IMR-90 (cell line): ENCODE results near the gene C10orf90. TPM values are rescaled to one million over a fixed set of nuclear protein-coding genes. Genes with fewer than 3 reads are reported as not detected.

Experiments
- ATAC-seq: fragments of 200-7000 bp; cut with Tn5 transposase; 2 replicates; pipeline ENCODE4 v1.9.1; 2020; ENCODE audit warnings: low read depth, mild to moderate bottlenecking, moderate library complexity
- BruUV-seq: library from RNA; stranded (reverse); fragments of 400-500 nt; replicated peaks from 2 replicates; lab custom pipeline; 2021; lab: Mats Ljungman, UMichigan
- CTCF ChIA-PET: fragments of 300-600 bp; formaldehyde crosslinking; extraction: SDS; loops from one replicate; lab custom pipeline; 2021; ENCODE audit warnings: antibody characterized with exemption; lab: Yijun Ruan, JAX
- POLR2A ChIA-PET: fragments of 300-600 bp; sonication (Branson Sonifier 250); formaldehyde crosslinking; loops from one replicate; lab custom pipeline; 2022; ENCODE audit warnings: antibody characterized with exemption; ENCODE audit not compliant: unreplicated experiment; lab: Charles Lee
- DNase-seq: peaks from one replicate; pipeline ENCODE4 v3.0.0; 2013
- H2AFZ ChIP-seq: replicated peaks from 2 replicates; pipeline ENCODE3; 2013; ENCODE audit warnings: low read length, mild to moderate bottlenecking; ENCODE audit not compliant: poor library complexity
- H2AK5ac ChIP-seq: 2 replicates; pipeline ENCODE4 v1.6.1; 2013; ENCODE audit warnings: low read depth, low read length, inconsistent platforms
- H2AK9ac ChIP-seq: replicated peaks from 2 replicates; pipeline ENCODE3; 2013; ENCODE audit warnings: mild to moderate bottlenecking, low read depth, low read length, moderate library complexity; ENCODE audit not compliant: poor library complexity
- H2BK120ac ChIP-seq: 2 replicates; pipeline ENCODE4 v1.6.1; 2013; ENCODE audit warnings: low read depth, low read length, inconsistent platforms
- H2BK15ac ChIP-seq: 3 replicates; pipeline ENCODE4 v1.6.1; 2013; ENCODE audit warnings: low read depth, low read length, inconsistent platforms
- H2BK20ac ChIP-seq: 2 replicates; pipeline ENCODE4 v1.6.1; 2013; ENCODE audit warnings: low read depth, mild to moderate bottlenecking, inconsistent platforms, low read length, moderate library complexity
- H2BK5ac ChIP-seq: 2 replicates; pipeline ENCODE4 v1.6.1; 2013; ENCODE audit warnings: mild to moderate bottlenecking, low read depth, low read length, inconsistent platforms; ENCODE audit not compliant: poor library complexity, severe bottlenecking
- H3K14ac ChIP-seq: replicated peaks from 2 replicates; pipeline ENCODE4 v1.6.1; 2013; ENCODE audit warnings: low read depth, low read length, inconsistent platforms
- H3K18ac ChIP-seq: 2 replicates; pipeline ENCODE4 v1.6.1; 2013; ENCODE audit warnings: low read depth, low read length, control low read depth
- H3K23ac ChIP-seq: 2 replicates; pipeline ENCODE4 v1.6.1; 2013; ENCODE audit warnings: low read depth, low read length, inconsistent platforms
- H3K27ac ChIP-seq: 2 replicates; pipeline ENCODE4 v1.5.1; 2013; ENCODE audit warnings: mild to moderate bottlenecking, control low read depth, low read length; ENCODE audit not compliant: insufficient read depth
- H3K27me3 ChIP-seq: 2 replicates; pipeline ENCODE4 v1.6.1; 2013; ENCODE audit warnings: low read length; ENCODE audit not compliant: control insufficient read depth, insufficient read depth
- H3K36me3 ChIP-seq: 2 replicates; pipeline ENCODE4 v1.6.1; 2013; ENCODE audit warnings: low read length, mixed read lengths; ENCODE audit not compliant: control insufficient read depth, insufficient read depth
- H3K4ac ChIP-seq: 2 replicates; pipeline ENCODE4 v1.6.1; 2013; ENCODE audit warnings: low read depth, low read length, inconsistent platforms
- H3K4me1 ChIP-seq: 2 replicates; pipeline ENCODE4 v1.6.1; 2013; ENCODE audit warnings: low read length, mixed read lengths; ENCODE audit not compliant: control insufficient read depth, insufficient read depth
- H3K4me2 ChIP-seq: 2 replicates; pipeline ENCODE4 v1.6.1; 2013; ENCODE audit warnings: low read depth, mild to moderate bottlenecking, control low read depth, low read length, moderate library complexity
- H3K4me3 ChIP-seq: 2 replicates; pipeline ENCODE4 v1.5.1; 2013; ENCODE audit warnings: low read depth, mild to moderate bottlenecking, control low read depth, low read length, moderate library complexity; ENCODE audit not compliant: insufficient read depth
- H3K56ac ChIP-seq: 2 replicates; pipeline ENCODE4 v1.6.1; 2013; ENCODE audit warnings: low read length, inconsistent platforms; ENCODE audit not compliant: insufficient read depth; ENCODE audit errors: extremely low read depth
- H3K79me1 ChIP-seq, 2 experiments: 2 replicates each; pipeline ENCODE4 v1.6.1; 2013; ENCODE audit warnings: low read length in 2 of 2, inconsistent platforms in 1 of 2, low read depth in 1 of 2
- H3K9ac ChIP-seq: 2 replicates; pipeline ENCODE4 v1.6.1; 2013; ENCODE audit warnings: low read depth, low read length, control low read depth
- H3K9me1 ChIP-seq: 2 replicates; pipeline ENCODE4 v1.6.1; 2013; ENCODE audit warnings: low read length, inconsistent platforms; ENCODE audit not compliant: insufficient read depth
- H3K9me3 ChIP-seq: 2 replicates; pipeline ENCODE4 v1.6.1; 2013; ENCODE audit warnings: low read length; ENCODE audit not compliant: control insufficient read depth, insufficient read depth
- H4K20me1 ChIP-seq: 2 replicates; pipeline ENCODE4 v1.6.1; 2013; ENCODE audit warnings: low read length, inconsistent platforms; ENCODE audit not compliant: insufficient read depth
- H4K5ac ChIP-seq: 2 replicates; pipeline ENCODE4 v1.6.1; 2013; ENCODE audit warnings: mild to moderate bottlenecking, low read depth, low read length, control low read depth
- H4K8ac ChIP-seq, 2 experiments: 2 replicates each; pipeline ENCODE4 v1.6.1; 2013; ENCODE audit warnings: low read depth in 2 of 2, low read length in 2 of 2, control low read depth in 1 of 2, inconsistent platforms in 1 of 2
- H4K91ac ChIP-seq: 2 replicates; pipeline ENCODE4 v1.6.1; 2013; ENCODE audit warnings: low read depth, low read length, inconsistent platforms; ENCODE audit not compliant: insufficient read depth
- BHLHE40 ChIP-seq: fragments of 150-350 bp; IDR thresholded peaks from 2 replicates; pipeline ENCODE4 v1.6.1; 2016; ENCODE audit warnings: mild to moderate bottlenecking, low read depth, low read length
- CHD1 ChIP-seq: IDR thresholded peaks from 2 replicates; pipeline ENCODE4 v1.6.1; 2012; ENCODE audit warnings: low read depth, low read length, improper control_type of control experiment
- FOS ChIP-seq: fragments of 150-350 bp; IDR thresholded peaks from 2 replicates; pipeline ENCODE4 v1.6.1; 2016; ENCODE audit warnings: low read depth, low read length
- MXI1 ChIP-seq: IDR thresholded peaks from 2 replicates; pipeline ENCODE4 v1.6.1; 2012; ENCODE audit warnings: low read depth, mild to moderate bottlenecking, low read length, moderate library complexity, borderline replicate concordance
- NFE2L2 ChIP-seq: fragments of 150-350 bp; IDR thresholded peaks from 2 replicates; pipeline ENCODE4 v1.6.1; 2016; ENCODE audit warnings: low read depth, mild to moderate bottlenecking, low read length
- RAD21 ChIP-seq: IDR thresholded peaks from 2 replicates; pipeline ENCODE4 v1.6.1; 2012; ENCODE audit warnings: low read length, improper control_type of control experiment
- WGBS, 2 experiments: methylation state at CpG; one replicate each; pipeline versions ENCODE4 v1.1.5 to v1.1.7; 2013; ENCODE audit warnings: missing lambda C conversion rate in 2 of 2; ENCODE audit not compliant: insufficient read length in 1 of 2; ENCODE audit errors: extremely low coverage in 2 of 2; 5-methylcytosine and 5-hydroxymethylcytosine counted together
- dilution Hi-C: fragments of 300-500 bp; cut with HindIII; formaldehyde crosslinking; loops from one replicate; pipeline ENCODE4 v1.14.3; 2018; ENCODE audit warnings: low sequenced_read_pairs; ENCODE audit not compliant: unreplicated experiment
- in situ Hi-C: fragments of 300-500 bp; cut with MboI; formaldehyde crosslinking; loops from 3 replicates; pipeline ENCODE4 v1.14.3; 2019; ENCODE audit warnings: low sequenced_read_pairs, inconsistent platforms, mixed read lengths
- intact Hi-C: fragments of 100-400 bp; cut with micrococcal nuclease; formaldehyde crosslinking; loops from 2 replicates; pipeline ENCODE4 v1.10.0; 2022
- polyA plus RNA-seq, 3 experiments: library from polyadenylated mRNA; depleted of rRNA; stranded (reverse); fragments of >200 nt; gene quantifications; 2 replicates each; pipeline ENCODE4 v1.2.3, GENCODE V29; 2012; ENCODE audit warnings: low replicate concordance in 1 of 3
- total RNA-seq: library from RNA; depleted of rRNA; stranded (reverse); fragments of >200 nt; gene quantifications from 2 replicates; pipeline ENCODE4 v1.2.3, GENCODE V29; 2012

C10orf90 gene
- total and polyA plus RNA-seq, 2 of the 4 experiments (the other 2 are of a cell fraction), result 0.05 to 0.18 TPM

GRCh38 chr10:126667568-126667967 lies 2.9 kb downstream of the C10orf90 start:
- in situ Hi-C loops, result no loop called here
- H4K5ac ChIP-seq, result no peak overlapping the region
- H3K4me2 ChIP-seq, result no peak overlapping the region
- ATAC-seq, result no peak
- H3K9ac ChIP-seq, result no peak overlapping the region
- H3K18ac ChIP-seq, result no peak overlapping the region
- H4K91ac ChIP-seq, result no peak overlapping the region
- no peak overlapping the region for H2BK20ac ChIP-seq
- no peaks in the 10 kb centered on the region for H3K27me3 ChIP-seq
- no peaks in the 10 kb centered on the region for H3K79me1 ChIP-seq
- ChIA-PET POLR2A (no interaction called here), CTCF (no interaction called here)
- H3K36me3 ChIP-seq, result no peaks in the 10 kb centered on the region
- no peaks in the 10 kb centered on the region for H3K4me1 ChIP-seq
- no peaks in the 10 kb centered on the region for H3K9me1 ChIP-seq
- intact Hi-C loops, result no loop called here
- whole genome bisulfite sequencing, 2 experiments, result no CpG with 5 or more reads among the region's 3 CpGs
- no peak overlapping the region for H2AK5ac ChIP-seq
- no peak overlapping the region for H3K14ac ChIP-seq
- no peak overlapping the region for H2BK15ac ChIP-seq
- H4K8ac ChIP-seq, result no peak overlapping the region
- H2BK120ac ChIP-seq, result no peak overlapping the region
- H2BK5ac ChIP-seq, result no peak overlapping the region
- H3K4me3 ChIP-seq, result no peak overlapping the region
- H3K56ac ChIP-seq, result no peak overlapping the region
- H3K23ac ChIP-seq, result no peak overlapping the region
- dilution Hi-C loops, result no loop called here
- H3K4ac ChIP-seq, result no peak overlapping the region
- TF ChIP-seq CHD1 (no peak), BHLHE40 (no peak), MXI1 (no peak), NFE2L2 (no peak), FOS (no peak), RAD21 (no peak)
- no peak overlapping the region for H2AFZ ChIP-seq
- no TSS peak for BruUV-seq
- no peak for DNase-seq
- H4K20me1 ChIP-seq, result no peaks in the 10 kb centered on the region
- no peaks in the 10 kb centered on the region for H3K9me3 ChIP-seq
- H3K27ac ChIP-seq, result no peak overlapping the region
- no peak overlapping the region for H2AK9ac ChIP-seq
